ENCODE measurements around the gene ESPN. TPM values are rescaled to one million over a fixed set of nuclear protein-coding genes. Genes with fewer than 3 reads are reported as not detected.

ESPN gene
- polyA plus RNA-seq, 1 of the 3 experiments (the other 2 are of a cell fraction) = 0.33 TPM

DNA sequence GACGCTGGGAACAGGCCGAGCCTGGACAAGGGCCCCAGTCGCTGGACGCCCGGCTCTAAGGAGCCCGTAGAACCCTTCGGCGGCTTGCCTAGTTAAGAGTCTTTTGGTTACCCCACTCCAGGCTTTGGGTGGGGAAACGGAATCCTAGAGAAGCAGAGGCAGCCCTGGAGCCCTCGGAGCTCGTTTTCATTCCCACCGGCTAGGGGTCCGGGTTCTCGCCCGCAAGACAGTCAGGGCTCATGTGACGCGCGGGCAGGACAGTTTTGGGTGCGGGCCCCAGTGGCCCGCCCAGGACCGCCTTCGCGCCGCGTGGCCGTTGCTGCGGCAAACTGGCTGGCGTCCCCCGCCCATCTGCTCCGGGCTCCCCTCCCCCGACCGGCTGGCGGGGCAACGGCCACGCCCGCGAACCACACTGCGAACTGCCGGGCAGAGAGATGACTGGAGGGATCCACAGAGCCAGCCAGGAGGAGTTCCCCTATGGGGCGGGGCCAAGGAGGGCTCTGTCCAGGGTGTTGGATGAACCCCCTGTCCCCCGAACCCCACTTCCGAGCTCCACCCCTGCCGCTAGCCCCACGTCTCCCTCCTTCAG, 4.0 kb upstream of the ESPN start:
- Histone ChIP-seq H3K79me2 (ENCODE audit: insufficient read depth) (no peaks in the 10 kb centered on the region), H3K27ac (ENCODE audit: low read depth in 2 of 2, low read length in 1 of 2) (no peak overlapping the region), H3F3A (replicated peaks; ENCODE audit: insufficient read depth) (no peaks in the 10 kb centered on the region), H2AFZ (ENCODE audit: low read depth) (no peak overlapping the region), H3K4me2 (no peak overlapping the region), H3K4me1 (ENCODE audit: control insufficient read depth in 1 of 2, insufficient read depth in 2 of 2, low read depth in 1 of 2, low read length in 1 of 2) (peaks cover 6 to 18% of the 10 kb centered on the region in 2 experiments; a peak in 1 of 4 replicates), H3K4me3 (ENCODE audit: low read depth in 2 of 2, low read length in 1 of 2) (no peak overlapping the region), H3K9me3 (no peaks in the 10 kb centered on the region), H3K9ac (no peak overlapping the region), H4K20me1 (ENCODE audit: insufficient read depth) (no peaks in the 10 kb centered on the region), H3K27me3 (ENCODE audit: insufficient read depth) (peaks cover 32% of the 10 kb centered on the region), H3K9me2 (no peaks in the 10 kb centered on the region), H3K36me3 (replicated peaks in 1 of 2; ENCODE audit: control insufficient read depth in 1 of 2, insufficient read depth in 2 of 2, low read length in 1 of 2) (no peaks in the 10 kb centered on the region)
- POLR2A ChIA-PET = interaction anchor here (1.5 kb wide), 1 partner anchor 185 kb away, joined by 3 read pairs; the partner anchor contains the start of gene ICMT
- WGBS (ENCODE audit: low lambda C conversion rate) = 65% methylated on average over 13 of the region's 44 CpGs
- TF ChIP-seq RXRA (IDR thresholded peaks at IDR 0.05; ENCODE audit: borderline replicate concordance, low read depth) = no peak
- TF ChIP-seq, protein P1, sequence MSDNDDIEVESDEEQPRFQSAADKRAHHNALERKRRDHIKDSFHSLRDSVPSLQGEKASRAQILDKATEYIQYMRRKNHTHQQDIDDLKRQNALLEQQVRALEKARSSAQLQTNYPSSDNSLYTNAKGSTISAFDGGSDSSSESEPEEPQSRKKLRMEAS (IDR thresholded peaks at IDR 0.05; ENCODE audit: low read depth) = no peak
- no peak for TF ChIP-seq GATA2 (CRISPR knock-in tag; IDR thresholded peaks at IDR 0.05)
- TF ChIP-seq, protein P2, sequence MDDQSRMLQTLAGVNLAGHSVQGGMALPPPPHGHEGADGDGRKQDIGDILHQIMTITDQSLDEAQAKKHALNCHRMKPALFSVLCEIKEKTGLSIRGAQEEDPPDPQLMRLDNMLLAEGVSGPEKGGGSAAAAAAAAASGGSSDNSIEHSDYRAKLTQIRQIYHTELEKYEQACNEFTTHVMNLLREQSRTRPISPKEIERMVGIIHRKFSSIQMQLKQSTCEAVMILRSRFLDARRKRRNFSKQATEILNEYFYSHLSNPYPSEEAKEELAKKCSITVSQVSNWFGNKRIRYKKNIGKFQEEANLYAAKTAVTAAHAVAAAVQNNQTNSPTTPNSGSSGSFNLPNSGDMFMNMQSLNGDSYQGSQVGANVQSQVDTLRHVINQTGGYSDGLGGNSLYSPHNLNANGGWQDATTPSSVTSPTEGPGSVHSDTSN (IDR thresholded peaks at IDR 0.05) = no peak
- TF ChIP-seq MEF2A (IDR thresholded peaks at IDR 0.05; ENCODE audit: borderline replicate concordance, low read depth) = no peak
- no peak for TF ChIP-seq CHD2 (IDR thresholded peaks at IDR 0.05; ENCODE audit: low read length, partially characterized antibody)
- TF ChIP-seq FOXM1 (IDR thresholded peaks at IDR 0.05; ENCODE audit: low read depth) = no peak
- TF ChIP-seq, protein P3, sequence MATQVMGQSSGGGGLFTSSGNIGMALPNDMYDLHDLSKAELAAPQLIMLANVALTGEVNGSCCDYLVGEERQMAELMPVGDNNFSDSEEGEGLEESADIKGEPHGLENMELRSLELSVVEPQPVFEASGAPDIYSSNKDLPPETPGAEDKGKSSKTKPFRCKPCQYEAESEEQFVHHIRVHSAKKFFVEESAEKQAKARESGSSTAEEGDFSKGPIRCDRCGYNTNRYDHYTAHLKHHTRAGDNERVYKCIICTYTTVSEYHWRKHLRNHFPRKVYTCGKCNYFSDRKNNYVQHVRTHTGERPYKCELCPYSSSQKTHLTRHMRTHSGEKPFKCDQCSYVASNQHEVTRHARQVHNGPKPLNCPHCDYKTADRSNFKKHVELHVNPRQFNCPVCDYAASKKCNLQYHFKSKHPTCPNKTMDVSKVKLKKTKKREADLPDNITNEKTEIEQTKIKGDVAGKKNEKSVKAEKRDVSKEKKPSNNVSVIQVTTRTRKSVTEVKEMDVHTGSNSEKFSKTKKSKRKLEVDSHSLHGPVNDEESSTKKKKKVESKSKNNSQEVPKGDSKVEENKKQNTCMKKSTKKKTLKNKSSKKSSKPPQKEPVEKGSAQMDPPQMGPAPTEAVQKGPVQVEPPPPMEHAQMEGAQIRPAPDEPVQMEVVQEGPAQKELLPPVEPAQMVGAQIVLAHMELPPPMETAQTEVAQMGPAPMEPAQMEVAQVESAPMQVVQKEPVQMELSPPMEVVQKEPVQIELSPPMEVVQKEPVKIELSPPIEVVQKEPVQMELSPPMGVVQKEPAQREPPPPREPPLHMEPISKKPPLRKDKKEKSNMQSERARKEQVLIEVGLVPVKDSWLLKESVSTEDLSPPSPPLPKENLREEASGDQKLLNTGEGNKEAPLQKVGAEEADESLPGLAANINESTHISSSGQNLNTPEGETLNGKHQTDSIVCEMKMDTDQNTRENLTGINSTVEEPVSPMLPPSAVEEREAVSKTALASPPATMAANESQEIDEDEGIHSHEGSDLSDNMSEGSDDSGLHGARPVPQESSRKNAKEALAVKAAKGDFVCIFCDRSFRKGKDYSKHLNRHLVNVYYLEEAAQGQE (IDR thresholded peaks at IDR 0.05; ENCODE audit: low read depth, low read length) = no peak
- no peak for DNase-seq
- CTCF ChIA-PET = interaction anchor here (0.5 to 16.1 kb wide), 12 partner anchors 15 to 237 kb away, joined by 3 to 290 read pairs (median 5); no protein-coding TSS in a partner anchor

DNA sequence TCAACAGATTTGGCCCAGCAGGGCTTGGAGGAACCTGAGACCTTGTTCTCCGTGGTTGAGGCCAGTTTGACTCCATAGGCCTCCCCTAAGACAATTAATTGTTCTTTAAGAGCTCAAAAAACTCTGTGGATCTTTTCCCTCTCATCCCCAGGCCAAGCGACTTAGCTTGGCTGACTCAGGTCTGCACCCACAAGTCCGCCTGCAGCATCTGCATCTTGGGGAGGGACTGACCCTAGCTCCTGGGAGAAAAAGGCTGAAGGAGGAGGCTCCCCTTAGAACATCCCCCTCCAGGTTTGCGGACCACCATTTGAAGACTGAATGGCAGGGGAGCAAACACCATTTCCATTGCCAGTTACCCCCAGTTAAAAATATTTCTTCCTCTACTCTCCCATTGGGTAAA, 3.3 kb upstream of the ESPN start:
- POLR2A ChIA-PET = no interaction called here
- CTCF ChIA-PET = interaction anchor here (1.0 to 16.1 kb wide), 10 partner anchors 15 to 183 kb away, joined by 3 to 290 read pairs (median 8); no protein-coding TSS in a partner anchor
- TF ChIP-seq MXI1 (IDR thresholded peaks at IDR 0.05; ENCODE audit: low read depth, low read length) = no peak
- TF ChIP-seq TAF1 (IDR thresholded peaks at IDR 0.05; ENCODE audit: borderline replicate concordance, low read depth, low read length) = no peak
- TF ChIP-seq NFIC (IDR thresholded peaks at IDR 0.05; ENCODE audit: borderline replicate concordance) = no peak
- TF ChIP-seq ELF1 (IDR thresholded peaks at IDR 0.05) = no peak
- TF ChIP-seq FOXM1 (IDR thresholded peaks at IDR 0.05; ENCODE audit: low read depth) = no peak
- TF ChIP-seq, protein P4, sequence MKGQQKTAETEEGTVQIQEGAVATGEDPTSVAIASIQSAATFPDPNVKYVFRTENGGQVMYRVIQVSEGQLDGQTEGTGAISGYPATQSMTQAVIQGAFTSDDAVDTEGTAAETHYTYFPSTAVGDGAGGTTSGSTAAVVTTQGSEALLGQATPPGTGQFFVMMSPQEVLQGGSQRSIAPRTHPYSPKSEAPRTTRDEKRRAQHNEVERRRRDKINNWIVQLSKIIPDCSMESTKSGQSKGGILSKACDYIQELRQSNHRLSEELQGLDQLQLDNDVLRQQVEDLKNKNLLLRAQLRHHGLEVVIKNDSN (IDR thresholded peaks at IDR 0.05; ENCODE audit: borderline replicate concordance, low read depth) = no peak
- no peak for TF ChIP-seq EP300 (IDR thresholded peaks at IDR 0.05; ENCODE audit: borderline replicate concordance in 1 of 2, low read depth in 1 of 2, low read length in 1 of 2)
- TF ChIP-seq JUND (IDR thresholded peaks at IDR 0.05) = no peak
- TF ChIP-seq TEAD4 (IDR thresholded peaks at IDR 0.05; ENCODE audit: borderline replicate concordance, insufficient read depth) = no peak
- TF ChIP-seq, protein P5, sequence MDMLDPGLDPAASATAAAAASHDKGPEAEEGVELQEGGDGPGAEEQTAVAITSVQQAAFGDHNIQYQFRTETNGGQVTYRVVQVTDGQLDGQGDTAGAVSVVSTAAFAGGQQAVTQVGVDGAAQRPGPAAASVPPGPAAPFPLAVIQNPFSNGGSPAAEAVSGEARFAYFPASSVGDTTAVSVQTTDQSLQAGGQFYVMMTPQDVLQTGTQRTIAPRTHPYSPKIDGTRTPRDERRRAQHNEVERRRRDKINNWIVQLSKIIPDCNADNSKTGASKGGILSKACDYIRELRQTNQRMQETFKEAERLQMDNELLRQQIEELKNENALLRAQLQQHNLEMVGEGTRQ (IDR thresholded peaks at IDR 0.05; ENCODE audit: borderline replicate concordance, low read depth, low read length) = no peak
- TF ChIP-seq, protein P6, sequence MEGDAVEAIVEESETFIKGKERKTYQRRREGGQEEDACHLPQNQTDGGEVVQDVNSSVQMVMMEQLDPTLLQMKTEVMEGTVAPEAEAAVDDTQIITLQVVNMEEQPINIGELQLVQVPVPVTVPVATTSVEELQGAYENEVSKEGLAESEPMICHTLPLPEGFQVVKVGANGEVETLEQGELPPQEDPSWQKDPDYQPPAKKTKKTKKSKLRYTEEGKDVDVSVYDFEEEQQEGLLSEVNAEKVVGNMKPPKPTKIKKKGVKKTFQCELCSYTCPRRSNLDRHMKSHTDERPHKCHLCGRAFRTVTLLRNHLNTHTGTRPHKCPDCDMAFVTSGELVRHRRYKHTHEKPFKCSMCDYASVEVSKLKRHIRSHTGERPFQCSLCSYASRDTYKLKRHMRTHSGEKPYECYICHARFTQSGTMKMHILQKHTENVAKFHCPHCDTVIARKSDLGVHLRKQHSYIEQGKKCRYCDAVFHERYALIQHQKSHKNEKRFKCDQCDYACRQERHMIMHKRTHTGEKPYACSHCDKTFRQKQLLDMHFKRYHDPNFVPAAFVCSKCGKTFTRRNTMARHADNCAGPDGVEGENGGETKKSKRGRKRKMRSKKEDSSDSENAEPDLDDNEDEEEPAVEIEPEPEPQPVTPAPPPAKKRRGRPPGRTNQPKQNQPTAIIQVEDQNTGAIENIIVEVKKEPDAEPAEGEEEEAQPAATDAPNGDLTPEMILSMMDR (IDR thresholded peaks at IDR 0.05) = no peak

More for the DNA sequence above, 3.3 kb upstream of the ESPN start:
- no peaks in the 10 kb centered on the region for H3K9me3 ChIP-seq
- no peak overlapping the region for H3K9ac ChIP-seq
- H3K36me3 ChIP-seq (replicated peaks in 1 of 2; ENCODE audit: control insufficient read depth in 1 of 2, insufficient read depth in 2 of 2, low read length in 1 of 2) = no peaks in the 10 kb centered on the region
- 91% methylated on average over 3 of the region's 4 CpGs for WGBS (ENCODE audit: low lambda C conversion rate)
- H3K4me1 ChIP-seq (ENCODE audit: control insufficient read depth in 1 of 2, insufficient read depth in 2 of 2, low read depth in 1 of 2, low read length in 1 of 2) = peaks cover 6 to 18% of the 10 kb centered on the region in 2 experiments; a peak in 1 of 4 replicates
- no peaks in the 10 kb centered on the region for H3K9me2 ChIP-seq
- H3K79me2 ChIP-seq (ENCODE audit: insufficient read depth) = no peaks in the 10 kb centered on the region
- H3K27ac ChIP-seq (ENCODE audit: low read depth in 2 of 2, low read length in 1 of 2) = no peak overlapping the region
- H3F3A ChIP-seq (replicated peaks; ENCODE audit: insufficient read depth) = no peaks in the 10 kb centered on the region
- H3K27me3 ChIP-seq (ENCODE audit: insufficient read depth) = peaks cover 34% of the 10 kb centered on the region
- H3K4me2 ChIP-seq = no peak overlapping the region
- no peak overlapping the region for H2AFZ ChIP-seq (ENCODE audit: low read depth)
- H3K4me3 ChIP-seq (ENCODE audit: low read depth in 2 of 2, low read length in 1 of 2) = no peak overlapping the region
- no peaks in the 10 kb centered on the region for H4K20me1 ChIP-seq (ENCODE audit: insufficient read depth)
- no peak for DNase-seq

Measured in SK-N-SH (cell line).